Body of pancreas (tissue), 4 donors: ENCODE data around the gene CAMTA1.

Experiments
- POLR2A ChIP-seq, 3 donors: fragments of 450-650 bp; IDR thresholded peaks; one replicate each; pipeline ENCODE4 v1.6.1; 2016; ENCODE audit warnings: antibody characterized with exemption in 3 of 3, mild to moderate bottlenecking in 2 of 3
- TF ChIP-seq, protein P1 (sequence below), 7 experiments: fragments of 450-650 bp in 4 of 7; fragments of 200-600 bp in 3 of 7; sonication (generic) in 3 of 7; IDR thresholded peaks; one replicate each; pipeline ENCODE4 v1.5.1; 2016 to 2019; ENCODE audit warnings: antibody characterized with exemption in 7 of 7

DNA sequence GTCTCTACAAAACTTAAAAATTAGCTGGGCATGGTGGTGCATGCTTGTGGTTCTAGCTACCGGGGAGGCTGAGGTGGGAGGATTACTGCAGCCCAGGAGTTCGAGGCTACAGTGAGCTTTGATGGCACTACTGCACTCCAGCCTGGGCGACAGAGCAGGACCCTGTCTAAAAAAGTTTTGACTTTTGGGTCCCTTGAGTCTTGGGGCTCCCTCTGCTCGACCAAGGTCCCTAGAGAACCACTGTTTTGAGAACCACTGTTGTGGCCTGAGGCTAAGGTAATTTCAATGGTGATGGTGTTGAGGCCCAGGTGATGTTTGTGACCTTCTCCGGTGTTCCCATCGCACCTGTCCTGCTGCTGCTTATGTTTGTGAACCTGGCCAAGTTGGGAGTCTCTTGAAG is 3.1 kb upstream of the CAMTA1 start:
- TF ChIP-seq, protein P1, sequence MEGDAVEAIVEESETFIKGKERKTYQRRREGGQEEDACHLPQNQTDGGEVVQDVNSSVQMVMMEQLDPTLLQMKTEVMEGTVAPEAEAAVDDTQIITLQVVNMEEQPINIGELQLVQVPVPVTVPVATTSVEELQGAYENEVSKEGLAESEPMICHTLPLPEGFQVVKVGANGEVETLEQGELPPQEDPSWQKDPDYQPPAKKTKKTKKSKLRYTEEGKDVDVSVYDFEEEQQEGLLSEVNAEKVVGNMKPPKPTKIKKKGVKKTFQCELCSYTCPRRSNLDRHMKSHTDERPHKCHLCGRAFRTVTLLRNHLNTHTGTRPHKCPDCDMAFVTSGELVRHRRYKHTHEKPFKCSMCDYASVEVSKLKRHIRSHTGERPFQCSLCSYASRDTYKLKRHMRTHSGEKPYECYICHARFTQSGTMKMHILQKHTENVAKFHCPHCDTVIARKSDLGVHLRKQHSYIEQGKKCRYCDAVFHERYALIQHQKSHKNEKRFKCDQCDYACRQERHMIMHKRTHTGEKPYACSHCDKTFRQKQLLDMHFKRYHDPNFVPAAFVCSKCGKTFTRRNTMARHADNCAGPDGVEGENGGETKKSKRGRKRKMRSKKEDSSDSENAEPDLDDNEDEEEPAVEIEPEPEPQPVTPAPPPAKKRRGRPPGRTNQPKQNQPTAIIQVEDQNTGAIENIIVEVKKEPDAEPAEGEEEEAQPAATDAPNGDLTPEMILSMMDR (IDR thresholded peaks at IDR 0.05): no peak
- no peak for TF ChIP-seq POLR2A (IDR thresholded peaks at IDR 0.05)
